Esophagus muscularis mucosa (tissue), 3 donors: ENCODE results near the gene ITPR1.

ENCODE experiments used
- CTCF ChIP-seq, 3 experiments: fragments of 200-600 bp in 2 of 3; fragments of 450-650 bp in 1 of 3; sonication (generic) in 2 of 3; IDR thresholded peaks; one replicate each; pipeline ENCODE4 v1.5.1; 2017 to 2019; ENCODE audit warnings: antibody characterized with exemption in 3 of 3, mild to moderate bottlenecking in 2 of 3, moderate library complexity in 1 of 3
- POLR2A ChIP-seq: fragments of 450-650 bp; IDR thresholded peaks from one replicate; pipeline ENCODE4 v1.6.1; 2017; ENCODE audit warnings: antibody characterized with exemption, moderate library complexity, mild to moderate bottlenecking, low read depth
- POLR2AphosphoS5 ChIP-seq, 2 donors: sonication (generic); formaldehyde crosslinking; IDR thresholded peaks; one replicate each; pipeline ENCODE4 v1.6.1; 2017; ENCODE audit warnings: antibody characterized with exemption in 2 of 2

GRCh38 chr3:4884888-4885287 lies 391.7 kb downstream of the ITPR1 start:
- TF ChIP-seq POLR2A (no peak), CTCF (IDR thresholded peaks at IDR 0.05) (no peak), POLR2AphosphoS5 (IDR thresholded peaks at IDR 0.05) (no peak)
